GM23338 (cell line): ENCODE data around the gene MED27. TPM values are rescaled to one million over a fixed set of nuclear protein-coding genes. Genes with fewer than 3 reads are reported as not detected.

Source experiments
- ATAC-seq: fragments of 200-7000 bp; cut with Tn5 transposase; 3 replicates; pipeline ENCODE4 v1.9.1; 2020
- DNase-seq: peaks from one replicate; pipeline ENCODE4 v3.0.0-alpha.2; 2015; ENCODE audit warnings: low spot score
- H2AFZ ChIP-seq: fragments of 200-600 bp; sonication (generic); 2 replicates; pipeline ENCODE4 v1.8.0; 2016; ENCODE audit warnings: antibody characterized with exemption, mild to moderate bottlenecking, moderate library complexity
- H3F3A ChIP-seq: fragments of 200-600 bp; sonication (generic); replicated peaks from 2 replicates; pipeline ENCODE4 v1.8.0; 2017; ENCODE audit warnings: antibody characterized with exemption, mixed run types, low read depth
- H3K27ac ChIP-seq: fragments of 200-600 bp; sonication (generic); 2 replicates; pipeline ENCODE4 v1.6.1; 2016; ENCODE audit warnings: low read depth
- H3K27me3 ChIP-seq: fragments of 200-600 bp; sonication (generic); 2 replicates; pipeline ENCODE4 v1.8.0; 2016; ENCODE audit warnings: mild to moderate bottlenecking, mixed run types, moderate library complexity; ENCODE audit not compliant: insufficient read depth
- H3K36me3 ChIP-seq: fragments of 200-600 bp; sonication (generic); 2 replicates; pipeline ENCODE4 v1.8.0; 2016; ENCODE audit warnings: mild to moderate bottlenecking; ENCODE audit not compliant: insufficient read depth
- H3K4me1 ChIP-seq: fragments of 200-600 bp; sonication (generic); 2 replicates; pipeline ENCODE4 v1.8.0; 2016; ENCODE audit warnings: mild to moderate bottlenecking, moderate library complexity; ENCODE audit not compliant: insufficient read depth
- H3K4me2 ChIP-seq: fragments of 200-600 bp; sonication (generic); 2 replicates; pipeline ENCODE4 v1.7.1; 2017; ENCODE audit warnings: mixed run types
- H3K4me3 ChIP-seq: fragments of 200-600 bp; sonication (generic); 2 replicates; pipeline ENCODE4 v1.6.1; 2016; ENCODE audit warnings: mixed run types
- H3K79me2 ChIP-seq: fragments of 200-600 bp; sonication (generic); replicated peaks from 2 replicates; pipeline ENCODE4 v1.8.0; 2017; ENCODE audit warnings: mild to moderate bottlenecking; ENCODE audit not compliant: insufficient read depth
- H3K9me2 ChIP-seq: fragments of 200-600 bp; sonication (generic); 2 replicates; pipeline ENCODE4 v1.8.0; 2017; ENCODE audit not compliant: insufficient read depth
- H4K20me1 ChIP-seq: fragments of 200-600 bp; sonication (generic); replicated peaks from 2 replicates; pipeline ENCODE4 v1.8.0; 2017; ENCODE audit warnings: mild to moderate bottlenecking; ENCODE audit not compliant: insufficient read depth
- H3K27ac Mint-ChIP-seq: 2 replicates; pipeline ENCODE4 v1.8.0; 2020; ENCODE audit warnings: inconsistent platforms, mild to moderate bottlenecking, moderate library complexity, mixed read lengths
- H3K27me3 Mint-ChIP-seq: 3 replicates; pipeline ENCODE4 v1.8.0; 2022; ENCODE audit warnings: low read depth, mild to moderate bottlenecking, moderate library complexity, mixed read lengths, inconsistent platforms; ENCODE audit not compliant: insufficient read depth, poor library complexity
- H3K36me3 Mint-ChIP-seq: 3 replicates; pipeline ENCODE4 v1.8.0; 2021; ENCODE audit warnings: low read depth, mild to moderate bottlenecking, inconsistent platforms, moderate library complexity, mixed read lengths
- H3K4me1 Mint-ChIP-seq: 3 replicates; pipeline ENCODE4 v1.8.0; 2020; ENCODE audit warnings: mild to moderate bottlenecking, inconsistent platforms, mixed read lengths
- H3K4me3 Mint-ChIP-seq: 3 replicates; pipeline ENCODE4 v1.8.0; 2021; ENCODE audit warnings: moderate library complexity, mild to moderate bottlenecking, inconsistent platforms, mixed read lengths
- H3K9me3 Mint-ChIP-seq: 3 replicates; pipeline ENCODE4 v1.8.0; 2020; ENCODE audit warnings: moderate library complexity, mild to moderate bottlenecking, inconsistent platforms, mixed read lengths
- CTCF ChIP-seq, 2 experiments: fragments of 200-600 bp in 1 of 2; sonication (generic) in 1 of 2; conservative IDR thresholded peaks; 2 replicates each; pipeline versions ENCODE4 v1.5.1 to v1.6.1; 2016 to 2017; ENCODE audit warnings: antibody characterized with exemption in 2 of 2, low read depth in 2 of 2, mild to moderate bottlenecking in 2 of 2, moderate library complexity in 1 of 2
- ETS1 ChIP-seq: IDR thresholded peaks from 2 replicates; pipeline ENCODE4 v1.6.1; 2016; ENCODE audit warnings: antibody characterized with exemption
- EZH2 ChIP-seq: fragments of 200-600 bp; sonication (generic); IDR thresholded peaks from one replicate; pipeline ENCODE4 v1.8.0; 2017; ENCODE audit warnings: antibody characterized with exemption, mild to moderate bottlenecking, low read depth; ENCODE audit not compliant: unreplicated experiment
- REST ChIP-seq: IDR thresholded peaks from one replicate; pipeline ENCODE4 v1.6.1; 2018; ENCODE audit warnings: antibody characterized with exemption; ENCODE audit not compliant: unreplicated experiment
- STAT1 ChIP-seq: IDR thresholded peaks from one replicate; pipeline ENCODE4 v1.6.1; 2016; ENCODE audit warnings: antibody characterized with exemption; ENCODE audit not compliant: unreplicated experiment
- ZNF114 ChIP-seq: fragments of 250-450 bp; sonication (Bioruptor Pico); IDR thresholded peaks from 2 replicates; pipeline ENCODE4 v1.5.0; 2020; ENCODE audit warnings: mild to moderate bottlenecking, moderate library complexity
- ZNF462 ChIP-seq: fragments of 250-450 bp; sonication (Bioruptor Pico); IDR thresholded peaks from 2 replicates; pipeline ENCODE4 v1.5.0; 2020; ENCODE audit warnings: mild to moderate bottlenecking, moderate library complexity
- polyA plus RNA-seq: library from polyadenylated mRNA; unstranded; fragments of >200 nt; fragmentation: Nextera tagmentation; extraction: Ambion mirVana; gene quantifications from 2 replicates; pipeline ENCODE4 v1.2.1, GENCODE V29; 2016
- total RNA-seq: library from RNA; depleted of rRNA; stranded (reverse); fragments of >200 nt; shearing (Covaris generic); gene quantifications from 2 replicates; pipeline ENCODE4 v1.2.3, GENCODE V29; 2014

MED27 gene
- total and polyA plus RNA-seq, 2 experiments from 2014 or later: 30.6 to 35.0 TPM

DNA sequence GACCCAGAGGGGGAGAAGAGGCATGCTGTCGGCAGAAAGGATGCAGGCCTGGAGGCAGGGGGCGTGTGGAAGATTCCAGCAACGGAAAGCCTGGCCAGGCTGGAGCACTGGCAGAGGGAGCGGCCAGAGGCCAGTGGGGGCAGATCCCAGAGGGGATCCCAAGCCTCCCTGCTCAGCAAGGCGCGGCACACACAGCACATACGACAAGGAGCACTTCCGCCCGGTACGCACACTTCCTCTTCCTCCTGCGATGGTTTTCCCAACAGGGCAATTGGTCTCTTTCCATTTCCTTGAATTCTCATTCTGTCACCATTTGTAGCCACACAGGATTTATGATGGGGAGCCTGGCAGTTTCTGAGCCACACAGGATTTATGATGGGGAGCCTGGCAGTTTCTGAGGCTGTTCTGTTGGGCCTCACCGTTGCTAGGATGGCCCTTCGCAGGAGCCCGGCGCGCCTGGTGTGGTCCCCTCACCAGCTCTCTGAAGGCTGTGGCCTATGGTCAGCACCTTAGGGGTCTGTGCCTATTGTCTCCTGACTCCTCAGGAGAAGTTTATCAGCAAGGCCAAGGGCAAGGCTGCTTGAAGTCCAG lies 216.3 kb downstream of the MED27 start (continued):
- TF ChIP-seq ETS1 (no peak), ZNF114 (CRISPR knock-in tag) (no peak), CTCF (conservative IDR thresholded peaks at IDR 0.05; ENCODE audit: low read depth in 2 of 2) (no peak)

DNA sequence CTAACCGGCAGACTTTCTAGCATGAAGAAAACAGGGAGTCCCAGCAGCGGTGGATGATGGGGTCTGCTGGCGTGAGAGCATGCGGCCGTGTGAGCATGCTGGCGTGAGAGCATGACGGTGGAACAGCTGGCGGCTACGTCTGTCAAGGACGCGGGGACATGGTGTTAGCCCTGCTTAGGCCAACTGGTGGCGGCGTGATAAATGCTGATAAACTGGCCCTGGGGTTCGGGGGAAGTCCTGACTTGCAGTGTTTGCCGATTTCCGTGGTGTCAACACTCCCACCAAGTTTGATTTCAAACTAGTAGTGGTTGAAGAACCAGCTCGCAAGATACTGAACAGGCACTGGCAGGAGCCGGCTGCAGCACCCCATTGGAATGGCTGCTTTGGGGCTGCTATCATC lies 217.4 kb downstream of the MED27 start:
- H3K4me2 ChIP-seq: no peak overlapping the region
- H3K9me3 Mint-ChIP-seq: no peaks in the 10 kb centered on the region
- no peaks in the 10 kb centered on the region for H3F3A ChIP-seq
- no peak overlapping the region for H3K4me3 Mint-ChIP-seq
- no peak overlapping the region for H2AFZ ChIP-seq
- no peaks in the 10 kb centered on the region for H3K27me3 ChIP-seq
- 0 out of 2 replicates have a peak, but pooled peaks cover 5% of the 10 kb centered on the region for H4K20me1 ChIP-seq
- H3K79me2 ChIP-seq: no peaks in the 10 kb centered on the region
- H3K4me3 ChIP-seq: no peak overlapping the region
- DNase-seq: no peak
- H3K27ac ChIP-seq: no peak overlapping the region
- no peaks in the 10 kb centered on the region for H3K36me3 ChIP-seq
- no peaks in the 10 kb centered on the region for H3K4me1 ChIP-seq
- ATAC-seq: no peak
- peaks cover 11% of the 10 kb centered on the region for H3K27me3 Mint-ChIP-seq
- peaks cover 2% of the 10 kb centered on the region; the same call in 2 of the 3 replicates for H3K4me1 Mint-ChIP-seq
- no peaks in the 10 kb centered on the region for H3K9me2 ChIP-seq
- H3K36me3 Mint-ChIP-seq: peaks cover 6% of the 10 kb centered on the region; the same call in 2 of the 3 replicates
- H3K27ac Mint-ChIP-seq: no peak overlapping the region
- no peak for TF ChIP-seq EZH2
- no peak for TF ChIP-seq REST
- TF ChIP-seq CTCF (conservative IDR thresholded peaks at IDR 0.05; ENCODE audit: low read depth in 2 of 2): no peak
- TF ChIP-seq ZNF462: no peak
- TF ChIP-seq ETS1: no peak
- TF ChIP-seq STAT1: no peak
